Measurements from ENCODE around the gene C1orf74. TPM values are rescaled to one million over a fixed set of nuclear protein-coding genes. Genes with fewer than 3 reads are reported as not detected.

The C1orf74 gene
- 1 to 10 TPM; 1.8 to 2.7 (median 2.4) TPM for total RNA-seq (2021; fragmentation: NEBNext Ultra II Directional; extraction: Animal tissue kit (Norgen Biotek cat#: 25700))
- long read RNA-seq, full-length matches to known transcripts, result 5 of 5 reads
- long read RNA-seq, partial matches to known transcripts, result 0 of 5 reads
- long read RNA-seq, other reads (novel, unspliced or antisense), result 0 of 5 reads

- no peaks in the 10 kb centered on the region for H3K9me3 Mint-ChIP-seq
- peaks cover 15% of the 10 kb centered on the region for H3K4me1 Mint-ChIP-seq (ENCODE audit: low read depth)
- TF ChIP-seq CTCF (IDR thresholded peaks at IDR 0.05), result no peak
- peak within 1 kb of the TSS; percentile 95 for H3K27ac Mint-ChIP-seq
- peaks cover 5% of the 10 kb centered on the region; the same call in 1 of the 2 replicates for H3K36me3 Mint-ChIP-seq (ENCODE audit: low read depth)
- H3K27me3 Mint-ChIP-seq (ENCODE audit: insufficient read depth), result peaks cover 3% of the 10 kb centered on the region; the same call in 1 of the 2 replicates
- DNase-seq, result peak; percentile 96
- peak within 1 kb of the TSS; percentile 99 for H3K4me3 Mint-ChIP-seq
These were observed at the start of gene C1orf74 for GRCh38 chr1:209784265-209785169. Gene C1orf74, minus strand, starts transcription at chr1:209784559. Its CDS starts 925 bp downstream, at chr1:209783634.

GRCh38 chr1:209831615-209832014 is 47.3 kb upstream of the C1orf74 start:
- DNase-seq, result peak; percentile 78
- Mint-ChIP-seq H3K36me3 (ENCODE audit: low read depth) (peaks cover 68% of the 10 kb centered on the region), H3K27me3 (ENCODE audit: insufficient read depth) (peaks cover 2% of the 10 kb centered on the region), H3K27ac (peak overlapping the region; percentile 71), H3K4me3 (peak overlapping the region; percentile 95), H3K9me3 (peaks cover 23% of the 10 kb centered on the region), H3K4me1 (ENCODE audit: low read depth) (peaks cover 91% of the 10 kb centered on the region)
- TF ChIP-seq CTCF (IDR thresholded peaks at IDR 0.05), result no peak

GRCh38 chr1:209830722-209831121 is 46.4 kb upstream of the C1orf74 start:
- H3K9me3 Mint-ChIP-seq, result peaks cover 23% of the 10 kb centered on the region
- DNase-seq, result no peak
- H3K36me3 Mint-ChIP-seq (ENCODE audit: low read depth), result peaks cover 67% of the 10 kb centered on the region
- TF ChIP-seq CTCF (IDR thresholded peaks at IDR 0.05), result no peak
- H3K27ac Mint-ChIP-seq, result peak overlapping the region; percentile 71
- H3K27me3 Mint-ChIP-seq (ENCODE audit: insufficient read depth), result peaks cover 2% of the 10 kb centered on the region
- peak overlapping the region; percentile 95 for H3K4me3 Mint-ChIP-seq
- peaks cover 90% of the 10 kb centered on the region for H3K4me1 Mint-ChIP-seq (ENCODE audit: low read depth)

GRCh38 chr1:209829716-209830115 is 45.4 kb upstream of the C1orf74 start:
- TF ChIP-seq CTCF (IDR thresholded peaks at IDR 0.05), result no peak
- H3K36me3 Mint-ChIP-seq (ENCODE audit: low read depth), result peaks cover 61% of the 10 kb centered on the region
- peak overlapping the region; percentile 95 for H3K4me3 Mint-ChIP-seq
- peak overlapping the region; percentile 71 for H3K27ac Mint-ChIP-seq
- H3K4me1 Mint-ChIP-seq (ENCODE audit: low read depth), result peaks cover 88% of the 10 kb centered on the region
- peaks cover 23% of the 10 kb centered on the region for H3K9me3 Mint-ChIP-seq
- peaks cover 2% of the 10 kb centered on the region for H3K27me3 Mint-ChIP-seq (ENCODE audit: insufficient read depth)
- peak; percentile 20 for DNase-seq

GRCh38 chr1:209827384-209828262 is 43.3 kb upstream of the C1orf74 start, which contains the start of gene UTP25:
Gene UTP25, plus strand, starts transcription at chr1:209827972. Its CDS starts 92 bp downstream, at chr1:209828064.
- peak; percentile 73 for TF ChIP-seq CTCF (IDR thresholded peaks at IDR 0.05)
- Mint-ChIP-seq H3K27ac (peak within 1 kb of the TSS; percentile 89), H3K36me3 (ENCODE audit: low read depth) (peaks cover 43% of the 10 kb centered on the region), H3K4me1 (ENCODE audit: low read depth) (peaks cover 88% of the 10 kb centered on the region), H3K27me3 (ENCODE audit: insufficient read depth) (peaks cover 2% of the 10 kb centered on the region), H3K9me3 (peaks cover 23% of the 10 kb centered on the region), H3K4me3 (peak within 1 kb of the TSS; percentile 95)
- peak; percentile 89 for DNase-seq

All from HFFc6 (cell line).